OCI-LY7 (cell line): Measurements from ENCODE around the gene PET117.

Source experiments
- EZH2phosphoT487 ChIP-seq: fragments of 200-600 bp; sonication (generic); IDR thresholded peaks from 2 replicates; pipeline ENCODE4 v1.6.1; 2018; ENCODE audit warnings: low read depth, borderline replicate concordance, mild to moderate bottlenecking, mixed run types, antibody characterized with exemption, low read length, moderate library complexity, mixed read lengths
- TF ChIP-seq, protein P1 (sequence below): fragments of 200-600 bp; sonication (generic); conservative IDR thresholded peaks from 2 replicates; pipeline ENCODE4 v1.5.1; 2014; ENCODE audit warnings: mild to moderate bottlenecking, antibody characterized with exemption, low read length, moderate library complexity, mixed read lengths

DNA sequence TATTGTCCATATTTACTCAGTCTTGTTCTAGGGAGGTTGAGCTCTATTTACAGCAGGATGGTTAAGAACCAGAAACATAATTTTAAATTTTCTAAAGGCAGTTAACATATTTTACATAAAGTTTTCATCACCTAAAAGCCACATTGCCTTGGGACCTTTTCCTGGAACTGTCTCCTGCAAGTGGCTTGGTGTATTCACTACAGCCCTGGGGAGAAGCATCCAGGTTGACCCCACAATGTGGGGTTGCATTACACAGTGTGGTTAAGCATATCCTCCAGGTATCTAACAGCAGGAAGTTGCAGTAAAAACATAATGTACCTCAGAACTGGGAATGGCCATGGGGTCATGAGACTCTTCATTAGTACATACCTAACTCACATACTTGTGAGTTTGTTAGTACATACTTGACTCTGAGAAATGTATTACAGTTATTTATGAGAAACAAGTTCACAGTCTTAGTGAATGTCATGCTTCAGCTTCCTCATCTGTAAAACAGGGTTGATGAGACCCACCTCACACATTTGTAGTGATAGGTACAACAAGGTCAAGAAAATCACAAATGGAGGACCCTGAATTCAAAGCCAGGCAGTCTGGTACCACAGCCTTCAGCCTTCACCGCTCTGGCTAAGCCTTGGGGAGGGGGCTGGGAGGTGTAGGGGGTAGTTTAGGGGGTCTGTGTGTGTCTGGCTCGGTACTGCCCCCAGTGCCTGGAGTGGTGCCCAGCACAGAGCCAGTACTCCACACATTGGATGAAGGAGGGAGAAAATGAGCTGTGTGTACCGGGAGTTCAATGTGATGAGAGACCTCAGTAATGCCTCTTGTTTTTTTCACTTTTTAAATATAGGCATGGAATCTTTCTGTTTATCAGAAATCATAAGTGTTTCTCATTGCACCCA, 52.9 kb downstream of the PET117 start:
- TF ChIP-seq, protein P1, sequence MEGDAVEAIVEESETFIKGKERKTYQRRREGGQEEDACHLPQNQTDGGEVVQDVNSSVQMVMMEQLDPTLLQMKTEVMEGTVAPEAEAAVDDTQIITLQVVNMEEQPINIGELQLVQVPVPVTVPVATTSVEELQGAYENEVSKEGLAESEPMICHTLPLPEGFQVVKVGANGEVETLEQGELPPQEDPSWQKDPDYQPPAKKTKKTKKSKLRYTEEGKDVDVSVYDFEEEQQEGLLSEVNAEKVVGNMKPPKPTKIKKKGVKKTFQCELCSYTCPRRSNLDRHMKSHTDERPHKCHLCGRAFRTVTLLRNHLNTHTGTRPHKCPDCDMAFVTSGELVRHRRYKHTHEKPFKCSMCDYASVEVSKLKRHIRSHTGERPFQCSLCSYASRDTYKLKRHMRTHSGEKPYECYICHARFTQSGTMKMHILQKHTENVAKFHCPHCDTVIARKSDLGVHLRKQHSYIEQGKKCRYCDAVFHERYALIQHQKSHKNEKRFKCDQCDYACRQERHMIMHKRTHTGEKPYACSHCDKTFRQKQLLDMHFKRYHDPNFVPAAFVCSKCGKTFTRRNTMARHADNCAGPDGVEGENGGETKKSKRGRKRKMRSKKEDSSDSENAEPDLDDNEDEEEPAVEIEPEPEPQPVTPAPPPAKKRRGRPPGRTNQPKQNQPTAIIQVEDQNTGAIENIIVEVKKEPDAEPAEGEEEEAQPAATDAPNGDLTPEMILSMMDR: peak; percentile 46; the same call in 1 of the 2 replicates
- TF ChIP-seq EZH2phosphoT487: no peak
